Neural cell (in vitro differentiated cells): ENCODE results near the gene GRPEL2.

Experiments
- CTCF ChIP-seq: fragments of 450-650 bp; IDR thresholded peaks from 2 replicates; pipeline ENCODE4 v1.5.1; 2014; ENCODE audit warnings: antibody characterized with exemption, mild to moderate bottlenecking, moderate library complexity; ENCODE audit not compliant: poor library complexity, severe bottlenecking
- EP300 ChIP-seq: fragments of 450-650 bp; conservative IDR thresholded peaks from 2 replicates; pipeline ENCODE4 v1.6.1; 2014; ENCODE audit warnings: antibody characterized with exemption, mild to moderate bottlenecking, moderate library complexity; ENCODE audit not compliant: poor library complexity, severe bottlenecking
- POLR2AphosphoS5 ChIP-seq: IDR thresholded peaks from 2 replicates; pipeline ENCODE4 v1.6.1; 2012
- RAD21 ChIP-seq: fragments of 450-650 bp; conservative IDR thresholded peaks from 2 replicates; pipeline ENCODE4 v1.6.1; 2014; ENCODE audit warnings: antibody characterized with exemption, mild to moderate bottlenecking, moderate library complexity
- REST ChIP-seq: IDR thresholded peaks from 2 replicates; pipeline ENCODE4 v1.6.1; 2012; ENCODE audit warnings: borderline replicate concordance
- SMC3 ChIP-seq: fragments of 450-650 bp; conservative IDR thresholded peaks from 2 replicates; pipeline ENCODE4 v1.6.1; 2014; ENCODE audit warnings: antibody characterized with exemption, mild to moderate bottlenecking, moderate library complexity; ENCODE audit not compliant: poor library complexity

GRCh38 chr5:149310488-149310887, 34.8 kb upstream of the GRPEL2 start:
- no peak for TF ChIP-seq CTCF
- TF ChIP-seq SMC3 = no peak
- no peak for TF ChIP-seq RAD21
- no peak for TF ChIP-seq EP300
- no peak for TF ChIP-seq POLR2AphosphoS5
- TF ChIP-seq REST = no peak
